Measurements from ENCODE around the gene LNP1. TPM values are rescaled to one million over a fixed set of nuclear protein-coding genes. Genes with fewer than 3 reads are reported as not detected.
A peak's percentile ranks its signal among the peaks of the same experiment; 100 is the strongest.

Gene LNP1
- polyA plus RNA-seq, 5 donors, result 7.6 to 13.0 (median 9.4) TPM

DNA sequence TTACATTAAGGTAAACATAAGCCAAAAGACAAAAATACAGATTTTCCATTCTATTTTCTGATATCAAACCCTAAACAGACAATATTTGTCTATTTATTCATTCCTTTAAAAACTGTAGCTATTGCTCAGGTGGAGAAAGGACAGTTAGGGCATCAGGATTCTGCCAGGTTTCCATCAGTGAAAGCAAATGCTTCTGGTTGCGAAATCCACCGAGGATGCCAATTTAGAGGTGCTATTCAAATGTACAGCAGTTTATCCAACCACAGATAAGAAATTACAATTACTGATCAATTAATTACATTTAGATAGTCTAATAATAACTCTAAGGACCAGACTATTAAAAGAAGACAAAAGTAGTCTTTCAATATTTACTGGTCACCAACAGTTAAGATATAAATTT is 4.4 kb upstream of the LNP1 start:
- DNase-seq, result no peak

DNA sequence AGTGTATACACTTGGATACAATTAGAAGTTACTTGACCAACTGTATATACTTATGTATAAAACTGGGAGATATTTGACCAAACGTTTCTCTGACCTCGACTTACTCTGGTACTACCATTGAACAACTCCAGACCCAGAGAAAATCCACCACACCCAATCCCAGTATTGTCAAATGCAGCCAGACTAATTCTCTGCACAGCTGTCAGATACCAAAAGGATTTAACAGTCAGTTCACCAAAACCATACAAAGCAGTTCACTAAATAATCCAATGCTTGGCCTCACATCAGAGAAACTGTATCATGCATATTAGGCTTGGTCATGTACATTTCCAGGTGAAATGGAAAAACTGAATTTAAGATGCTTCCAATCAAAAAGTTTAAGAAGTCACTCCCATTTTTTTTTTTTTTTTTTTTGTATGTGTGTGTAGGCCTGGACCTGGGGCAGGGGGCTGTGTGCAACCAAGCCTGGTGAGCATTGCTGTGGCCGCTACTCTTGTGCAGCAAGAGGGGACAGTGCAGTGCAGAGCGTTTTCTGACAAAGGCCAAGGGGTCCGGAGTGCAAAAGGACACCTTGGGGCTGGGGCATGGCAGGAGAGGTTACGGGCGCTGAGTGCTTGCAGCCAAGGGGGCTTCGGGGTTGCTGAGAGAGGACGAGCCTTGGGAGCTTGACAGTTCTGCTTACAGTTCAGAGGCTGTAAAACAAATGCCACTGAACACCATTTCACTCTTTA is 1.8 kb upstream of the LNP1 start:
- DNase-seq, result no peak

DNA sequence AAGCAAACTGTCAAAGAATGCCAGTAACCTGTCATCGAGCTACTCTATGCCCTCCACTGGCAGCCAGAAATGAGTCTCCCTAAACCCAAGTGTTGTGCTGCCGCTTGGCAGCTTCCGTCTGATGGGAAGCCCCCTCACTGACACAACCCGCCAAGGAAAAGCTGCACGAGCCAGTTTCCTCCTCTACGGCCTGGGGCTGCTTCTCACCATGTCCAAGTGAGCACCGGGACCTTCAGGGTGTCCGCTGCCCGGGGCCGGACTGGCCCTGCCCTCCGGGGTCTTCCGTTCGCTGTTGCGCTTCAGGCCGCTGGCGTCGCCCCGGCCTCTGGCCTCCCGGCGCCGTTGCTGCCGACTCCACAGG is 940 bp upstream of the LNP1 start:
- peak in 1 of 2 donors; percentile 14 for DNase-seq

DNA sequence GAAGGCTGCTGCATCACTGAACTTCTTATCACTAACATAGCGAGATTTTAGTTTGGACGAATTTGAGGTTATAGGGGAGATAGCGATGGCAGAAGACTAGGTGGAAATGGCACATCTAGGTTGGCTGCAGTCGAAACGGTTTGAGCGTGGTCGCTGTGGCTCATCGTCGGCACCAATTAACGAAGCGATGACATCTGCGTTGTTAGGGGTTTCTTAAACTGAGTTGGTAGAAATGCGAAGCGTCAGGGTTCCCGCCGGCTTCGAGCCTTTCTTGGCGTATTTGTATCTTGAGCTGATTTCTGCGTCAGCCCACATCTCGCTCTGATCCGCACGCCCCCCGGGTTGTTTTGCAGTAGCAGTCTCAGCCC is 319 bp downstream of the LNP1 start:
- no peak for DNase-seq

DNA sequence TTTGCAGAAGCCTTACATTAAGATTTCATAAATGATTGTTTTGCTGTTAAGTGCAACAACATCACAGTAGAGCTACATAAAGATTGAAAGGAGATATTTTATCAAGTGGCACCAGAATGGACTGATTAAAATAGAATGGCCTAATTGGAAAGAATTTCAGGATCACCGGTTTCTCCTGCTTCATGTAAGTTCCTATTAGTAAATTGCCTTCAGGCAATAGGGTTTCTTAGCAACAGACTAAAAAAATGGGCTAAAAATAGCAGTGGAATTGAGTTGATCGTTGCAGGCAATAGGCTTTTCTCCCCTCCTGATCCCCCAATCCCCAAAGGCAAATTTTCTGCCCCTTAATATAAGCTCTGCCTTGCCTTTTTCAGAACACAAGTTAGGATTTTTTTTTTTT is 917 bp downstream of the LNP1 start:
- peak; percentile 63 to 69 for DNase-seq

DNA sequence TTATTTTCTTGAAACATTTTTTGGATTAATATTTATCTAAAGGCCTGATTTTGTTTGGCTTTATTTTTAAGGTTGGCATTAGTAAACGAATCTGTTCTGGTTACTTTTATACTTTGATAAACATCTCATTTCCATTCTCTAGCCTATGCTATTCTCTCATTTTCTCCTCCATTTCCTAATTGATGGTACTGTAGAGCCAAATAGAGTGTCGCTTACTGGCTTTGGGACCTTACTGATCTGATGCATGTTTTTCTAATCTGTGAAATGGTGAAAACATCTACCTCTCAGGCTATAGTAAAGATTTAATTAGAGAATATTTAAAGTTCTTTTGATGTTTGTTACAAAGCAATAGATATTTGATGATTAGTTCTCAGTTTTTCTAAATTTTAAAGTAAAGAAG is 1.6 kb downstream of the LNP1 start:
- DNase-seq, result no peak

DNA sequence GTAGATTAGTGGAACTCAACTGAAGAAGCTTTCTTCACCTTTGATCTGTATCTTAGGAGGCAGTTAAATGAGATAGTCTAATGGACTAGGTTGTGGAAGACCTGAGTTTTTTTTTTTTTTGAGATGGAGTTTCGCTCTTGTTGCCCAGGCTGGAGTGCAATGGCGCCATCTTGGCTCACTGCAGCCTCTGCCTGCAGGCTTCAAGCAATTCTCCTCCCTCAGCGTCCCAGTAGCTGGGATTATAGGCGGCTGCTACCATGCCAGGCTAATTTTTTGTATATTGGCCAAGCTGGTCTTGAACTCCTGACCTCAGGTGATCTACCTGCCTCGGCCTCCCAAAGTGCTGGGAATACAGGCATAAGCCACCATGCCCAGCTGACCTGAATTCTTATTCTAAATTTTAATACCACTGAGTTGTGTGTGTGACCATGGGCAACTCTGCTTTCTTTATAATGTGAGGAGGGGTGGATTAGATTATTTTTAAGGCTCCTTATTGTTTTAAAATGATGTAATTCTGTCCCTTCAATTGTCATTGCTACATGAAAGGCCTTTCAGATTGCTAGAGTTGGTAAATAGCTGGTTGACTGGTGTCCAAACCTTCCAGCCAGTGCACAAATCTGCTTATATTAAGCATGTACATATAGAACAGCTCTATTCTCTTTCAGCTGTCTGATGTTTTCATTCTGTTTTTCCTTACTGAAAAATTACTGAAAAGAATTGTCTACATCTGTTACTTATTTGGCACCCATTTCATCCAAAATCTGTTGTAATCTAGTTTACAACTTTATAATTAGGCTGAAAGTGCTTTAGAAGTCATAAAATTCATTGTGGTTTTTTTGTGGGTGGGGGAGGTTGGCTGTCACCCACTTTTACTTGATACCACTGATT is 2.3 kb downstream of the LNP1 start:
- no peak for DNase-seq

DNA sequence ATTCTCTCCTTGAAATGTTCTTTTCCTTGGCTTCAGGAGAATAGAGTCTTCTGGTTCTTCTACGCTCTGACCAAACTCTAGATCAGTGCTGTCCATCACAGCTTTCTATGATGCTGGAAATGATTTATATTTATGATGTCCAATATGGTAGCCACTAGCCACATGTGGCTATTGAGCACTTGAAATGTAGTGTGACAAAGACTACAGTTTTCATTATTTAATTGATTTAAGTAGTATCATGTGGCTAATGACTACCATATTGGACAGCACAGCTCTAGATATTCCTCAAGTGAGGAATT is 2.9 kb downstream of the LNP1 start:
- DNase-seq, result no peak

DNA sequence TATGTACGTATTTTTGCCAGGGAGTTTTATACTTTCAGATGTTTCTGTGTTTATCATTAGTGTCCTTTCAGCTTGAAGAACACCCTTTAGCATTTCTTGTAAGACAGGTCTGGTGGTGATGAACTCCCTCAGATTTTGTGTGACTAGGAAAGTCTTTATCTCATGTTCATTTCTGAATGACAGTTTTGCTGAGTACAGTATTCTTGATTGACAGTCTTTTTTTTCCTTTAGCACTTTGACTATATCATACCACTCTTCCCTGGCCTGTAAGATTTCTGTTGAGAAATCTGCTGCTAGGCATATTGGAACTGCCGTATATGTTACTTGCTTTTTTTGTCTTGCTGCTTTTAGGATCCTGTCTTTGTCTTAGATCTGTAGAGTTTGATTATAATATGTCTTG is 5.8 kb downstream of the LNP1 start:
- DNase-seq, result no peak

DNA sequence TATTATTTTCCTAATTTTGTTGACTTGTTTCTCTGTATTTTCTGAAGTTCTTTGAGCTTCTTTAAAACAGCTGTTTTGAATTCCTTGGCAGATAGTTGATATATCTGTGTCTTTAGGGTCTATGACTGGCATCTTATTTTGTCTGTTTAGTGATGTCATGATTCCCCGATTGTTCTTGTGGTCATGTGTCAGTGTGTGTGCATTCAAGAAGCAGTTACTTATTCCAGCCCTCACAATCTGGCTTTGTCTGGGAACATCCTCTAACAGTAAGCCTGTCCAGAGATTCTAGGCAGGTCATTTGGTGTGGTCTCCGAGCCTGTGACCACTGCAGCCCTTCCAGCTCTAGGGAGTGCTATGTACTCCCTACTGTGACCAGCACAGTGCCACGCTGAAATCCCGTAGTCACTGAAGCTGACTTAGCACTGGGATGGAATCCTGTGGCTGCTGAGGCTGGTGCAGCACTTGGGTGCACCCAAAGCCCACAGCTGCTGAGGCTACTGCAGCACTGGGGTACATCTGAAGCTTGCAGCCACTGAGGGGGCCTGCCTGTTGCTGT is 6.7 kb downstream of the LNP1 start:
- DNase-seq, result no peak

DNA sequence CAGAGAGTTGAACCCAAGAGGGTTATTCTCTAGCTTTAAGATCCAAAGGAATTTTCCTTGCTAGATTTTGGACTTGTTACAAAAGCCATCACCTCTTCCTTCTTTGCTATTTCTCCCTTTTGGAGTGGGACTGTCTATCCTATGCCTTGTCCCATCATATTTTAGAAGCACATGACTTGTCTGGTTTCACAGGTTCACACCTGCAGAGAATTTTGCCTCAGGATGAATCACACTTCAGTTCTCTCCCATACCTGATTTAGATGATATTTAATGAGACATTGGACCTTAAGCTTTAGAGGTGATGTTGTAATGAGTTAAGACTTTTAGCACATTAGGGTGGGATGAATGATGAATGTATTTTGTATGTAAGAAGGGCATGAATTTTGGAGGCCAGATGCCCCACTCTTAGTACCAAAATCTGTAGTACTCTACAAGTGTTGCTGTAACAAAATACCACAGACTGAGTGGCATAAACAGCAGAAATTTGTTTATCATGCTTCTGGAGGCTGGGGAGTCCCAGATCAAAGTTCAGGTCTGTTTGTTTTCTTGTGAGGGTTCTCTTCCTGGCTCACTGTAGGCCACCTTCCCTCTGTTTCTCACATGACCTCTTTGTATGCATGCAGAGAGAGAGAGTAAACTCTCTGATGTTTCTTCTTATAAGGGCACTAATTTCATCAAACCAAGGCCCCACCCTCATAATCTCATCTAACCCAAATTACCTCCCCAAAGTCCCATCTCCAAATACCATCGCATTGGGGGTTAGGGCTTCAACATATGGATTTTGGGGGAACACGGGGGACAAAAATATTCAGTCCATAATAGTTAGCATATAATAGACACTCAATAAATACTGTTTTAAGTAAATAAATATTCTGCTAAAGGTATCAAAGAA is 10.0 kb downstream of the LNP1 start:
- DNase-seq, result no peak

DNA sequence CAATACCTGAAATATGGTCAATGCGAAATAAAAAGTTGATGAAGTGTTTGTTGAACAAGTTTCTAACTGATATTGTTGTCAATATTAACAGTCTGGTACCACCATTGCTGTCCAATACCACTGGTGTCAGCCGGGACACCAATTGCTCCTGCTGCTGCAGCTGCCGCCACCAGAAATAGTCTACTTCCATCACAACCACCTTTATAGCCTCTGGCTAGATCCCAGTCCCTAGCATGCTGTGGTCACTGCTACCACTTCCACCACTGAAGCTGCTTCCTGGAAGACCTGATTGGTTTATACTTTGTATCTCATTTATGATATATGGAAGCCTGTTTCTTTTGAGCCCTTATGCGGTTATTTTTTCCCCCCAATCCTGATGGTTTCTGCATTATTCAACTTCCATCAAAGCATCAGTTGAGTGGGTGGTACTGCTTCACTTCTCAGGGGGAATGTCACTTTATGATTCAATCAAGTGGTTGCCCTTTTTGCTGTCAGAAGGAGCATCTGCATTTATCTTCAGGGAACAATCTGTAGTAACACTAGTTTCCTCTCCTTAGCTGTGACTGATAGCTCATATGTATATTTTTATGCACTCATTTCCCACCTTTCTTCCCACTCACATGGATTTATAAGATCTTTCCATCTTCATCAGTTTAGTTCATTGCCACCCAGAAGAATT is 11.7 kb downstream of the LNP1 start:
- DNase-seq, result no peak

DNA sequence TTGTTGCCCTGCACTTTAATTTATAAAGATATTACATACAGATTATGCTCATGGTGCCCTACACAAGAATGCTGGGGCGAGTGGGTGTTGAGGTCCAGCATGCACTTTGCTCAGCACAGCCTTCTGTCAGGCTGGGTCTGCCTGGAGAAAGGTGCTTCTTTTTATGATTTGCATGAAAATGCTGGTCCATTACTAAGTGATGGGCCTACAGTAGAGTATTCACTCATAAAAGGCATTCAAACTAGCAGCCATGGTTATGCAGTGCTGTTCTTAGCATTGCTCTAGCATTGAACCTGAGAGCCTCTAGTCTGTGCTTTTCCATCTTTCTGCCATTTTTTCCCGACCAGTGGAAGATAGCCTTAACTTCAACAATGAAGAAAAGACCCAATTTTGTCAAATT is 12.3 kb downstream of the LNP1 start:
- DNase-seq, result no peak

DNA sequence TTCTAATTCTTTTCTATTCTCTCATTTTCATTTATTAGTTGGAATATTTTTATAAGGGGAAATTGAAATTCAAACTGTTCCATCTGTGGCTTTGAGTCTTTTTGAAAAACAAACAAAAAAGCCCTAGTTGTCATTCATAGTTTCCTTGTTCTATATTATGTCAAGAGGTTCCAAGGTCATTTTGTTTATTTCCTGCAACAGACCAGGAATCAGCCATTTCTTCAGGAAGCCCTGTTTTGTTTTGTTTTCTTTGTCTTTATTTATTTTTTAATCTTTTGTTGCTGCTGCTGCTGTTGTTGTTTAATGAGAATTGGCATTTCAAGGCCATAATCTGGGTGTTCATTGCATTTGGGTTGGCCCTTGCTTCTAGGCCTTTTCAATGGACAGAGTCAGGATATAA is 14.8 kb downstream of the LNP1 start:
- DNase-seq, result no peak

DNA sequence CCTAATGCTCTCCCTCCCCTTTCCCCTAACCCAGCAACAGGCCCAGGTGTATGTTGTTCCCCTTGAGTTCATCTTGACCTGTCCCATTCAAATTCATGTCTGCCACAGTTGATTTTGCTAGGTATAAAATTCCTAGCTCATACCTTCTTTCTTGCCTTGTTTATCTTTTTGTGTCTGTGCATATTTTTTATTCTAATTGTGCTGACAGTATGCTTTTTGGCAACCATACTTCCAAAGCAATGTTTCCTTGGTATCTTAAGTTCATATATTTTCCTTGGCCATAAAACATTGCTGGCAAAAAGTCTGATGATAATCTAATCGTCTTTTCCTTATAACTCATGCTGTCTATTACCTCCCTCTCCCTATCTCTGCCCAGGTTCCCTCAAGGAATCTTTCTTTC is 15.5 kb downstream of the LNP1 start:
- DNase-seq, result no peak

DNA sequence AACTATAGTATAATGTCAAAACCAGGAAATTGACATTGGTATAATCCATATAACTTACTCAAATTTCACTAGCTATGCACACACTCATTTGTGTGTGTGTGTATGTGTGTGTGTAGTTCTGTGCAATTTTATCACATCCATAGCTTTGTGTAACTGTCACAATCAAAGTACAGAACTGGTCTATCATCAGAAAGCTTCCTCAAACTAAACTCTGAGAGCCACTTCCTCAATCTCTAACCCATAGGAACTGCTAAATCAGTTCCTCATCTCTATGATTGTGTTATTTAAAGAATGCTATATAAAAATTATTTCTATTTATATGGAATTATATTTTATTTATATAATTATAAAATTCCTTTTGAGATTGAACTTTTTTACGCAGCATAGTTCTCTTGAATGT is 18.1 kb downstream of the LNP1 start:
- DNase-seq, result no peak

DNA sequence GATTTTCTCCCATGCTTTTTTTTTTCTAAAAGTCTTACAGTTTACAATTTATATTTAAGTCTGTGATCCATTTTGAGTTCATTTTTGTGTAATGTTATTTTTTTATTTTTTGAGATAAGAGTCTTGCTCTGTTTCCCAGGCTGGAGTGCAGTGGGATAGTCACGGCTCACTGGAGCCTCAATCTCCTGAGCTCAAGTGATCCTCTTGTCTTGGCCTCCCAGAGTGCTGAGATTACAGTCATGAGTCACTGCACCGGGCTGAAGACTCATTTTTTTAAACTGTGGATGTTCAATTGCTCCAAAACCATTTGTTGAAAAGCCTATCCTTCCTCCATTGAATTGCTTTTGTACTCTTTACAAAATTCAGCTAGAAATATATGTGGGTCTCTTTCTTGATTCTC is 19.5 kb downstream of the LNP1 start:
- no peak for DNase-seq

DNA sequence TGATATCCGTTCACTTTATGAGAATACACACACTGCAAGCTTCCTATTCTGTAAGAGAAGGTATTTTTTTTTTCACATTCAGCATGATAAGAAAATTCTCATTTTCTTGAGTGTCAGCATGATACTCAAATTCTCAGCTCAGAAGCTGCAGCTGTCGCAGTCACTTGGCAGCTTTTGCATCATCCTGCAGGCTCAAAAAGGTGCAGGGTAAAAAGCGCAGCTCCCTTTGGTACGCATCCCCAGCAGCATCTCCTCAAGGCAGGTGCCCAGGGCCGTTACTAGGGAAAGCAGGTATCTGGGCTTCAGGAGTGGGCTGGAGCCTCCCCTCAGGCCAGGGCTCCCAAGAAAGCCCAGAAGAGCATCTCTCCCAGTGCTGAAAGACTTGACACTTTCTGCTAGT is 22.3 kb downstream of the LNP1 start:
- DNase-seq, result no peak

DNA sequence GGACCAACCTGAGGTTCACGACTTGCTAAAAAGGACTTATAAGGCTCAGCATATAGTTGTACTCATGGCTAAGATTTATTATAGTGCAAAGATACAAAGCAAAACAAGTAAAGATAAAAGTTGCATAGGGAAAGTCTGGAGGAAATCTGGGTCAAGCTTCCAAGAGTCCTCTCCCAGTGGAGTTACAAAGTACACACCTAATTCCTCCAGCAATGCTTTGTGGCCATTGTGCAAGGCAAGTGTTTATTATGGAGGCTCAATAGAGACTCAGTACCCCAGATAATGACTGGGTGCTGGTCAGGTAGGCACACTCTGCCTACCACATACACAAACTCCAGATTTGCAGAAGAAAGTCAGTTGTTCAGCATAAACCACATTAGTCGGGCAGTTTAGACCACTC is 22.9 kb downstream of the LNP1 start:
- DNase-seq, result no peak

DNA sequence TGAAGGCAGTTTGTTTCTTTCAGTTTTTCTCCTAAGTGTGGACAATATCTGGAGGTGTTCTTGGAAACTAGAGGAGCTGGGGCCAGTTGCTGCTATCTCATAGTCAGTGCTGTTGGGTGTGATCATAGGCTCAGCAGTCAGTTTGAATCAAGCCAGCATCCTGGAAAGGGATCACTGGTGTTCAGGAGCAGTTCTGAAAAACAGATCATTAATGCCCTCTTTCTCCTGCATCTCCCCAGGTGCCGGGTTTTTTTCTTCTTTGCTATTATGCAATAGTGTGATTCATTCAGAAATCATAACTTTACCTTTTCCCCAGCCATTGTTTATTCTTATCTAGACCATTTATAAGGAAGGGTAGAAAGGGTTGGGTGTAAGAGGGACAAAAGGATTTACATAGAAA is 24.0 kb downstream of the LNP1 start:
- DNase-seq, result no peak

DNA sequence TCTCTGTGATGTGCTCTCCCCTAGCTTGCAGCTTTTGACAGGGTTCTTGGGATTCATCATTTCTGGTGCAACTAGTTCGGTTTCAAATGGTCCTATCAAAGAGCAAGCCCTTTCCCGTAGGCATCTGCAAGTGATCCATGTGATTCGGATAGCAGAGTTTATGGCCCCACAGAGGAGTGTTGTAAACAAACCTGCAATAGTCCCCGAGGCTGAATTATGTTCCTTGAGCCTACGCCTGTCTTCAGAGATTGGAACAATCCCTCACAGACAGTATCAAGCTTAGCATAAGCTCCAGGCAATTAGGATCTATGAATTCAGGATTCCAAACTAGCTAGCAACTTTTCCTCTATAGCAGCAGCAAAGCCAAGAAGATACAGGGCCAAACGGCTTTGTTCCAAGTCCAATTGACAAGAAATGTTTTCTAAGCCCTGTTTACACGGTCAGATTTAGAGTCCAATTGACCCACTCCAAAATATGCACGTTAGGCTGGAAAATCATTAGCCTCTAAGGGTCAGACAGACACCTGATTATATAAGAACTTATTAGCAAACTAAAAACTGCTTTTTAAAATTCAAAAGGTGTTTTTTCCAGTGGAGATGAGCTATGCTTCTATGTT is 24.8 kb downstream of the LNP1 start:
- DNase-seq, result no peak
